Measurements from ENCODE around the gene SLK. TPM values are rescaled to one million over a fixed set of nuclear protein-coding genes. Genes with fewer than 3 reads are reported as not detected.

The SLK gene
- total and polyA plus RNA-seq, 10 of the 15 experiments (the other 5 are each of a cell fraction or from before 2014, with no cell fraction given), result 2.5 to 24.2 (median 11.1) TPM

- TF ChIP-seq BCL3 (IDR thresholded peaks at IDR 0.05; ENCODE audit: borderline replicate concordance, insufficient read depth, low read depth, low read length, poor library complexity, severe bottlenecking) (no peak), TCF12 (IDR thresholded peaks at IDR 0.05; ENCODE audit: low read depth, low read length) (no peak), USF2 (IDR thresholded peaks at IDR 0.05; ENCODE audit: borderline replicate concordance, low read depth, low read length) (no peak), ELK1 (IDR thresholded peaks at IDR 0.05; ENCODE audit: low read depth, low read length) (no peak), SUZ12 (IDR thresholded peaks at IDR 0.05; ENCODE audit: unreplicated experiment) (no peak), YY1 (IDR thresholded peaks at IDR 0.05; ENCODE audit: low read depth, low read length) (no peak), NR2C1 (IDR thresholded peaks at IDR 0.05) (no peak), MXI1 (IDR thresholded peaks at IDR 0.05; ENCODE audit: low read depth, low read length) (no peak)
Measured at GRCh38 chr10:104038958-104039752, 72.2 kb downstream of the SLK start (continued).

Measured in GM12878 (cell line).